WTC11 (cell line): Measurements from ENCODE around the gene CHST1. TPM values are rescaled to one million over a fixed set of nuclear protein-coding genes. Genes with fewer than 3 reads are reported as not detected.

ENCODE experiments used
- ATAC-seq: fragments of 200-7000 bp; cut with Tn5 transposase; 2 replicates; pipeline ENCODE4 v1.10.0; 2021; ENCODE audit warnings: mild to moderate bottlenecking, moderate library complexity
- CTCF ChIA-PET: fragments of 300-600 bp; sonication (Branson Sonifier 250); formaldehyde crosslinking; loops from one replicate; lab custom pipeline; 2021; ENCODE audit warnings: antibody characterized with exemption; lab: Charles Lee
- POLR2A ChIA-PET: fragments of 350-600 bp; sonication (Branson Sonifier 250); formaldehyde crosslinking; loops from one replicate; lab custom pipeline; 2021; ENCODE audit warnings: antibody characterized with exemption; lab: Charles Lee
- DNase-seq: peaks from one replicate; pipeline ENCODE4 v3.0.0; 2021; ENCODE audit warnings: low spot score
- H3K27ac Mint-ChIP-seq: 2 replicates; pipeline ENCODE4 v1.8.0; 2021; ENCODE audit warnings: mixed read lengths
- H3K27me3 Mint-ChIP-seq: 2 replicates; pipeline ENCODE4 v1.8.0; 2021; ENCODE audit warnings: low read depth, mild to moderate bottlenecking, moderate library complexity, mixed read lengths
- H3K36me3 Mint-ChIP-seq: 2 replicates; pipeline ENCODE4 v1.8.0; 2021; ENCODE audit warnings: mixed read lengths
- H3K4me1 Mint-ChIP-seq: 2 replicates; pipeline ENCODE4 v1.8.0; 2022; ENCODE audit warnings: mixed read lengths
- H3K4me3 Mint-ChIP-seq: 2 replicates; pipeline ENCODE4 v1.8.0; 2021; ENCODE audit warnings: mild to moderate bottlenecking, moderate library complexity, mixed read lengths
- H3K9me3 Mint-ChIP-seq: 2 replicates; pipeline ENCODE4 v1.8.0; 2021; ENCODE audit warnings: mixed read lengths
- ESRRA ChIP-seq: sonication (generic); formaldehyde crosslinking; IDR thresholded peaks from 2 replicates; pipeline ENCODE4 v1.8.1; 2022; ENCODE audit warnings: mild to moderate bottlenecking, missing genetic modification reagents, borderline replicate concordance
- FOXJ3 ChIP-seq: sonication (generic); formaldehyde crosslinking; IDR thresholded peaks from 2 replicates; pipeline ENCODE4 v1.9.0; 2021; ENCODE audit warnings: missing genetic modification reagents, mild to moderate bottlenecking, borderline replicate concordance
- HMGA2 ChIP-seq: fragments of 250-450 bp; sonication (Bioruptor Pico); IDR thresholded peaks from 2 replicates; pipeline ENCODE4 v1.4.0; 2021; ENCODE audit warnings: mild to moderate bottlenecking, moderate library complexity
- JUN ChIP-seq: sonication (generic); formaldehyde crosslinking; IDR thresholded peaks from 2 replicates; pipeline ENCODE4 v1.8.0; 2023; ENCODE audit warnings: mild to moderate bottlenecking, missing genetic modification reagents
- NFE2L1 ChIP-seq: sonication (generic); formaldehyde crosslinking; IDR thresholded peaks from 2 replicates; pipeline ENCODE4 v1.8.1; 2023; ENCODE audit warnings: missing genetic modification reagents
- SMAD4 ChIP-seq: sonication (generic); formaldehyde crosslinking; IDR thresholded peaks from 2 replicates; pipeline ENCODE4 v1.8.0; 2022; ENCODE audit warnings: mild to moderate bottlenecking, missing genetic modification reagents
- SOX15 ChIP-seq: fragments of 250-450 bp; sonication (Bioruptor Pico); IDR thresholded peaks from 2 replicates; pipeline ENCODE4 v1.9.0; 2021; ENCODE audit warnings: mild to moderate bottlenecking
- TCF7 ChIP-seq: sonication (generic); formaldehyde crosslinking; IDR thresholded peaks from 2 replicates; pipeline ENCODE4 v1.8.0; 2022; ENCODE audit warnings: mild to moderate bottlenecking, low read depth, missing genetic modification reagents, moderate library complexity
- ZNF138 ChIP-seq: sonication (generic); formaldehyde crosslinking; conservative IDR thresholded peaks from 2 replicates; pipeline ENCODE4 v1.8.1; 2022; ENCODE audit warnings: mild to moderate bottlenecking, moderate library complexity, missing genetic modification reagents
- ZNF396 ChIP-seq: fragments of 250-450 bp; sonication (Bioruptor Pico); IDR thresholded peaks from 2 replicates; pipeline ENCODE4 v1.8.0; 2021; ENCODE audit warnings: mild to moderate bottlenecking, moderate library complexity, borderline replicate concordance
- total RNA-seq: library from RNA; stranded (reverse); gene quantifications from 3 replicates; pipeline ENCODE4 v1.2.3, GENCODE V29; 2021
- TF ChIP-seq, protein P1 (sequence below): sonication (generic); formaldehyde crosslinking; IDR thresholded peaks from 2 replicates; pipeline ENCODE4 v1.8.1; 2022; ENCODE audit warnings: low read depth, missing genetic modification reagents, borderline replicate concordance
- TF ChIP-seq, protein P2 (sequence below): sonication (generic); formaldehyde crosslinking; IDR thresholded peaks from 2 replicates; pipeline ENCODE4 v1.8.0; 2022; ENCODE audit warnings: mild to moderate bottlenecking, missing genetic modification reagents
- TF ChIP-seq, protein P3 (sequence below): sonication (generic); formaldehyde crosslinking; conservative IDR thresholded peaks from 2 replicates; pipeline ENCODE4 v1.8.1; 2023; ENCODE audit warnings: mild to moderate bottlenecking, low read depth, missing genetic modification reagents, moderate library complexity
- TF ChIP-seq, protein P4 (sequence below): sonication (generic); formaldehyde crosslinking; IDR thresholded peaks from 2 replicates; pipeline ENCODE4 v1.8.1; 2023; ENCODE audit warnings: mild to moderate bottlenecking, missing genetic modification reagents, borderline replicate concordance
- TF ChIP-seq, protein P5 (sequence below): fragments of 250-450 bp; sonication (Bioruptor Pico); IDR thresholded peaks from 2 replicates; pipeline ENCODE4 v2.1.2; 2022; ENCODE audit warnings: mild to moderate bottlenecking, moderate library complexity

CHST1 gene
- total RNA-seq, 1 experiment from 2014 or later: 2.4 TPM

DNA sequence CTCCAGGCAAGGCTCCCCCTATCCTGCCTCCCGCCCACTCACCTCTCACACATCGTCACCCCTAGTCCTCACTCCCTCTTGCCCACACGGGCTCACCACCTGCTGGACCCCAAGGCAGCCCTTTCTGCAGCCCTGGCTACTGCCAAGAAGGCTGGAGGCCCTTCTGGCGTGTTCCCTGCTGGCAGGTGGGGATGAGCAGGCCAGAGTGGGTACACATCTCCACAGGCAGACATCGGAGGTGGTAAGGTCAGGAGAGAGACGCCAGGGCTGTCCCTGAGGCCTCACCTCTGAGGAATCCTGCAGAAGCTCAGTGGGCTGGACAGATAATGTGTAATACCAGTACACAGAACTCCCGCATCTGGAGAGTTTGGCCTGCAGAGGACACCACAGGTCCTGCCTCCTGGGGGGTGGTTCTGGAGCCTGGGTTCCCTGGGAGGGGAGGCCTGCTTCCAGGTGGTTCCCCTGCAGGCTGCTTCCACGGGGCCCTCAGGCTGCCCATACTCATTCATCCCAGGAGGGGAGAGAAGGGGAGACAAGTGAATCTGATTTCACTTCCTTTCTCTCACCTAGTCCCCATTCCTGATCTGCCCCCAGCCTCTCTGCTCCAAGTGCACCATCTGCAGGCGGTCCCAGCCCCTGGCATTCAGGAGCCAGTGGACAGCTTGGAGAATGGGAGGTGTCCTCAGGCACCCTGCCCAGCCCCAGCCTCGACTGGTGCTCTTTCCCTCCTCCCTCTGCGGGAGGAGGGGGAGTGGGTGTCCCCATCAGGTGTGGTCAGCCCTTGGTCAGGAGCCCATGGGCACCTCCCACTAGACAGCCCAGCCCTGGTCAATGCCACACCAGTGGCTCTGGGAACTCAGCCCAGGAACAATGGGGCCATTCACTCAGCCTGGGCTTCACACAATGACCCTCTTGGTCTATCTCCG is 6.1 kb upstream of the CHST1 start (continued):
- TF ChIP-seq, protein P1, sequence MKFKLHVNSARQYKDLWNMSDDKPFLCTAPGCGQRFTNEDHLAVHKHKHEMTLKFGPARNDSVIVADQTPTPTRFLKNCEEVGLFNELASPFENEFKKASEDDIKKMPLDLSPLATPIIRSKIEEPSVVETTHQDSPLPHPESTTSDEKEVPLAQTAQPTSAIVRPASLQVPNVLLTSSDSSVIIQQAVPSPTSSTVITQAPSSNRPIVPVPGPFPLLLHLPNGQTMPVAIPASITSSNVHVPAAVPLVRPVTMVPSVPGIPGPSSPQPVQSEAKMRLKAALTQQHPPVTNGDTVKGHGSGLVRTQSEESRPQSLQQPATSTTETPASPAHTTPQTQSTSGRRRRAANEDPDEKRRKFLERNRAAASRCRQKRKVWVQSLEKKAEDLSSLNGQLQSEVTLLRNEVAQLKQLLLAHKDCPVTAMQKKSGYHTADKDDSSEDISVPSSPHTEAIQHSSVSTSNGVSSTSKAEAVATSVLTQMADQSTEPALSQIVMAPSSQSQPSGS (CRISPR knock-in tag): no peak
- TF ChIP-seq TCF7 (no peak), ESRRA (CRISPR knock-in tag) (no peak), SMAD4 (CRISPR knock-in tag) (no peak), SOX15 (CRISPR knock-in tag) (no peak), ZNF396 (CRISPR knock-in tag) (no peak)

DNA sequence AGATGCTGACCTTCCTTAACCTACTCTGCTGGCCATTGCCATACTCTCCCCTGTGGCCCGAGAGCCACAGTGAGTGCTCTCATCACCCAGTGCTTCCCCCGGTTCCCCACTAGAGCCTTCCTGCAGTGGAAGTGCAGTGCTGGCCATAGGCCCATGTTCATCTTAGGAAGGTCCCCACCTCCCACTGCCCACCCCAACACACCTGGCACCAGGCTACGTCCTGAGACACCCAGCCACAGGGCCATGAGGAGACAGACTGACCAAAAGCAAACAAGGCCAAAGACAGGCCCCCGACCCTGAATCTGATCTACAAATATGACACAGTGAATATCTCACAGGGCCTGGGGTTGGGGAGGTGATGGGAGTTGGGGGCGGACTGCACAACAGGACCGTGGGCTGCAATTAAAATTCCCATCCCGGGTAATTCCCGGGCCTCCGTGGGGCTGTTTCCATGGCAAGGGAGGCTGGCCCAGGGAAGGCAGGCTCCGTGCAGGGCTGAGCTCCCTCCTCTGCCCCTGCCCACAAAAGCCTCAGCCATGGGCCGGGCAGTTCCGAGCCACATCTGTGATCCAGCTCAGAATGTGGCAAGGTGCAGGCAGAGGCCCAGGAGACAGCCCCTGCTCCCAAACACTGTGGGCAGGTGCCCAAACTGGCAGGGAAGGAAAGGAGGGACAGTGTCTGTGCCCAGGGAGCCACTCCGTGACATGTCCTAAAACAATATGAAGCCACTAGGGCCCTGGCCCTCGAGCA is 5.1 kb upstream of the CHST1 start:
- H3K4me1 Mint-ChIP-seq: peaks cover 8% of the 10 kb centered on the region; the same call in 1 of the 2 replicates
- no peak for ATAC-seq
- no peaks in the 10 kb centered on the region for H3K9me3 Mint-ChIP-seq
- H3K27ac Mint-ChIP-seq: no peak overlapping the region
- ChIA-PET CTCF (interaction anchor here (1.3 to 7.4 kb wide), 4 partner anchors 101 to 299 kb away, joined by 3 to 41 read pairs (median 10); no protein-coding TSS in a partner anchor), POLR2A (no interaction called here)
- peaks cover 29% of the 10 kb centered on the region for H3K27me3 Mint-ChIP-seq
- no peak for DNase-seq
- no peak overlapping the region for H3K4me3 Mint-ChIP-seq
- H3K36me3 Mint-ChIP-seq: no peaks in the 10 kb centered on the region
- TF ChIP-seq HMGA2 (CRISPR knock-in tag) (no peak), ZNF138 (CRISPR knock-in tag) (no peak), FOXJ3 (CRISPR knock-in tag) (no peak), NFE2L1 (CRISPR knock-in tag) (no peak), JUN (no peak)
- TF ChIP-seq, protein P2, sequence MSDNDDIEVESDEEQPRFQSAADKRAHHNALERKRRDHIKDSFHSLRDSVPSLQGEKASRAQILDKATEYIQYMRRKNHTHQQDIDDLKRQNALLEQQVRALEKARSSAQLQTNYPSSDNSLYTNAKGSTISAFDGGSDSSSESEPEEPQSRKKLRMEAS (CRISPR knock-in tag): no peak
- TF ChIP-seq, protein P3, sequence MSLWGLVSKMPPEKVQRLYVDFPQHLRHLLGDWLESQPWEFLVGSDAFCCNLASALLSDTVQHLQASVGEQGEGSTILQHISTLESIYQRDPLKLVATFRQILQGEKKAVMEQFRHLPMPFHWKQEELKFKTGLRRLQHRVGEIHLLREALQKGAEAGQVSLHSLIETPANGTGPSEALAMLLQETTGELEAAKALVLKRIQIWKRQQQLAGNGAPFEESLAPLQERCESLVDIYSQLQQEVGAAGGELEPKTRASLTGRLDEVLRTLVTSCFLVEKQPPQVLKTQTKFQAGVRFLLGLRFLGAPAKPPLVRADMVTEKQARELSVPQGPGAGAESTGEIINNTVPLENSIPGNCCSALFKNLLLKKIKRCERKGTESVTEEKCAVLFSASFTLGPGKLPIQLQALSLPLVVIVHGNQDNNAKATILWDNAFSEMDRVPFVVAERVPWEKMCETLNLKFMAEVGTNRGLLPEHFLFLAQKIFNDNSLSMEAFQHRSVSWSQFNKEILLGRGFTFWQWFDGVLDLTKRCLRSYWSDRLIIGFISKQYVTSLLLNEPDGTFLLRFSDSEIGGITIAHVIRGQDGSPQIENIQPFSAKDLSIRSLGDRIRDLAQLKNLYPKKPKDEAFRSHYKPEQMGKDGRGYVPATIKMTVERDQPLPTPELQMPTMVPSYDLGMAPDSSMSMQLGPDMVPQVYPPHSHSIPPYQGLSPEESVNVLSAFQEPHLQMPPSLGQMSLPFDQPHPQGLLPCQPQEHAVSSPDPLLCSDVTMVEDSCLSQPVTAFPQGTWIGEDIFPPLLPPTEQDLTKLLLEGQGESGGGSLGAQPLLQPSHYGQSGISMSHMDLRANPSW: no peak
- TF ChIP-seq, protein P4, sequence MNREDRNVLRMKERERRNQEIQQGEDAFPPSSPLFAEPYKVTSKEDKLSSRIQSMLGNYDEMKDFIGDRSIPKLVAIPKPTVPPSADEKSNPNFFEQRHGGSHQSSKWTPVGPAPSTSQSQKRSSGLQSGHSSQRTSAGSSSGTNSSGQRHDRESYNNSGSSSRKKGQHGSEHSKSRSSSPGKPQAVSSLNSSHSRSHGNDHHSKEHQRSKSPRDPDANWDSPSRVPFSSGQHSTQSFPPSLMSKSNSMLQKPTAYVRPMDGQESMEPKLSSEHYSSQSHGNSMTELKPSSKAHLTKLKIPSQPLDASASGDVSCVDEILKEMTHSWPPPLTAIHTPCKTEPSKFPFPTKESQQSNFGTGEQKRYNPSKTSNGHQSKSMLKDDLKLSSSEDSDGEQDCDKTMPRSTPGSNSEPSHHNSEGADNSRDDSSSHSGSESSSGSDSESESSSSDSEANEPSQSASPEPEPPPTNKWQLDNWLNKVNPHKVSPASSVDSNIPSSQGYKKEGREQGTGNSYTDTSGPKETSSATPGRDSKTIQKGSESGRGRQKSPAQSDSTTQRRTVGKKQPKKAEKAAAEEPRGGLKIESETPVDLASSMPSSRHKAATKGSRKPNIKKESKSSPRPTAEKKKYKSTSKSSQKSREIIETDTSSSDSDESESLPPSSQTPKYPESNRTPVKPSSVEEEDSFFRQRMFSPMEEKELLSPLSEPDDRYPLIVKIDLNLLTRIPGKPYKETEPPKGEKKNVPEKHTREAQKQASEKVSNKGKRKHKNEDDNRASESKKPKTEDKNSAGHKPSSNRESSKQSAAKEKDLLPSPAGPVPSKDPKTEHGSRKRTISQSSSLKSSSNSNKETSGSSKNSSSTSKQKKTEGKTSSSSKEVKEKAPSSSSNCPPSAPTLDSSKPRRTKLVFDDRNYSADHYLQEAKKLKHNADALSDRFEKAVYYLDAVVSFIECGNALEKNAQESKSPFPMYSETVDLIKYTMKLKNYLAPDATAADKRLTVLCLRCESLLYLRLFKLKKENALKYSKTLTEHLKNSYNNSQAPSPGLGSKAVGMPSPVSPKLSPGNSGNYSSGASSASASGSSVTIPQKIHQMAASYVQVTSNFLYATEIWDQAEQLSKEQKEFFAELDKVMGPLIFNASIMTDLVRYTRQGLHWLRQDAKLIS: no peak
- TF ChIP-seq, protein P5, sequence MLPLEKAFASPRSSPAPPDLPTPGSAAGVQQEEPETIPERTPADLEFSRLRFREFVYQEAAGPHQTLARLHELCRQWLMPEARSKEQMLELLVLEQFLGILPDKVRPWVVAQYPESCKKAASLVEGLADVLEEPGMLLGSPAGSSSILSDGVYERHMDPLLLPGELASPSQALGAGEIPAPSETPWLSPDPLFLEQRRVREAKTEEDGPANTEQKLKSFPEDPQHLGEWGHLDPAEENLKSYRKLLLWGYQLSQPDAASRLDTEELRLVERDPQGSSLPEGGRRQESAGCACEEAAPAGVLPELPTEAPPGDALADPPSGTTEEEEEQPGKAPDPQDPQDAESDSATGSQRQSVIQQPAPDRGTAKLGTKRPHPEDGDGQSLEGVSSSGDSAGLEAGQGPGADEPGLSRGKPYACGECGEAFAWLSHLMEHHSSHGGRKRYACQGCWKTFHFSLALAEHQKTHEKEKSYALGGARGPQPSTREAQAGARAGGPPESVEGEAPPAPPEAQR (CRISPR knock-in tag): no peak
